Stimulated activated CD4-positive, alpha-beta T cell treated with anti-CD3 and anti-CD28 coated beads, Interleukin-4, amount 100 ng/mL, for 1 hour (primary cell): ENCODE measurements around the gene ATP2B2.

ENCODE experiments used
- DNase-seq: peaks from one replicate; pipeline ENCODE4 v3.0.0-alpha.2; 2020

The ATP2B2 gene

DNA sequence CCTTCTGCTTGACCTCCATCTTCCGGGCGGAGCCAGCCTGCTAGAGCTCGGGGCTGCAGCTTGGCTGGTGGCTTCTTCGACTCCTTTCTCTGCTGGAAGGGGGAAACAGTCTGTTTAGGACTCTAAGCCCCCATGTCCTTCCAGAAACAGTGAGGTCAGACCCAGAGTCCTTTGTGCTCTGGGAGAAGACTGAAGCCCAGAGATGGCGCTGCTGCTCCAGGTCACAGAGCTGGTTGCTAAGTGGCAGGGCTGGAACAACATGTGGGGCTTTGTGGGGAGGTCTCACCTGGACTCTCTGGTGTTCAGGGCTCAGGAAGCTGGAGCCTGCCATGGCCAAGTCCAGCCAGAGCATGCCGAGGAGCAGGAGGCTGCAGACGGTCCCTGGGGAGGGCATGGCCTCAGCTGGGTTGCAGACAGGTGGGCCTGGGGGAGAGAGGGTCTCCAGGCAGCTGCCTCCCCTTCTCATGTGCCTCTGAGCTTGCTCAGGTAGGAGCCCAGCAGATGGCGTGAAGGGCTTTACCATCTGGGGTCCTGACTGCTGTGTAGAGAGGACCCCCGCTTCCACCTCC lies 215.5 kb downstream of the ATP2B2 start:
- no peak for DNase-seq

DNA sequence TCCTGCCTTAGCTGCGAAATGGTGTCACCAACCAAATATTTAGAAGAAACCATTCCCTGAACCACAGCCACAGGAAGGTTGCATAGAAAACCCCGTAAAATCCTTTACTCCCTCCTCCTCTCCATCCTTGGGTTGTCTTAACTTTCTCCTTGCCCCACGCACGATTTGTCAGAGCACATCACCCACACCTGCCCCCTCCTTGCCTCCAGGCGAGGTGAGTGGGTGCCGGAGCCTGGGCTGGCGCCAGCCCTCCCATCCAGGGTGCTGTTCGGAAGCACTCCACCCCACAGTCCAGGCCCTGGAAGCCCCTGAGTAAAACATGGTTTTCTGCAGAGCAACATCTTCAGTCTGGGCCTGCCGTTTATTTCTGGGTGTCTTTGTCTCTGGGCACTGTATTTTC lies 216.3 kb downstream of the ATP2B2 start:
- no peak for DNase-seq

DNA sequence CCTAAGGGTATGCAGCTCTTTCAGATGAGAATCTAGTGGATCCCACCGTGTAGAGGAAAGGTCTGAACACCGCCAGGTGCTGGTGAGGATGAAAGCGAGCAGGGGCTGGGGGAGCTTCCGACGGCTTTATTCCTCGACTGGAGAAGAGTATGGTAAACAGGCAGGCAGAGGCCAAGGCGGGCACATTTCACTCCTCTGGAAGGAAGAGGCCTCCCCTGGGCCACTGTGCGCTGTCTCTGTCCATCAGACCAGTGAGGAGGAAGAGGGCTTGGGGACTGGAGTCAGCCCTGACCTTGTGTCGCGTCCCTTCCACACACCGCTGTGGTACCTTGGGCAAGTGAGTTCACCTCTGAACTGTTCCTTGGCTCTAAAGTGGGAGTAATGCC lies 216.8 kb downstream of the ATP2B2 start:
- DNase-seq, result no peak

DNA sequence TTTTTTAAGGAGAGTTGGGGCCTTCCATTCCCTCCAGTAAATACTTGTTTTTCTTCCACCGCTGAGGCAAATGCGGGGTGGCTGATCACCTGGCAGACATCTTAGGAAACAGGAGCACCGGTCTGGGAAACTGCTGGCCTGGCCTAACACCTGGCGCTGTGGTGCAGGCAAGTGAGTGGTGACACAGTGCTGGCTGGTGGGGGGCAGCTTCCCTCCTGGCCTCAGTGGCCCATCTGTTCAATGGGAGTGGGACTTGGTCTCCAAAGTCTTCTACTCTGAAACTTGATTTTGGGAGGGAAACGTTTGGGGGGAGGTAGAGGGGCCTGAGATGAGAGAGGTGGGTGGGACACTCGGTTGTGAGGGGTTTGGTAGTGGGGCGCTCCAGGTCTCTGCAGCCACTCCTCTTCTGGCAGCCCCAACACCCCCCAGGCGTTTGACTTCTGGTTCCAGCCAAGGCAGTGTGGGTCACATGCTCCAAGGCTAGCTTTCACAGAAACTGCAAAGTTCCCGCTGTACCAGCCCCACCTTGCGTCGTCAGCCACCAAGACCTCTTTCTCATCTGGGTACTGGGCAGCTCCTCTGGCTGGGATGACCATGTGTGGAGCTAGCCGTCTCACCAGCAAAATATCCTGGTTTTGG lies 217.3 kb downstream of the ATP2B2 start:
- DNase-seq, result no peak

DNA sequence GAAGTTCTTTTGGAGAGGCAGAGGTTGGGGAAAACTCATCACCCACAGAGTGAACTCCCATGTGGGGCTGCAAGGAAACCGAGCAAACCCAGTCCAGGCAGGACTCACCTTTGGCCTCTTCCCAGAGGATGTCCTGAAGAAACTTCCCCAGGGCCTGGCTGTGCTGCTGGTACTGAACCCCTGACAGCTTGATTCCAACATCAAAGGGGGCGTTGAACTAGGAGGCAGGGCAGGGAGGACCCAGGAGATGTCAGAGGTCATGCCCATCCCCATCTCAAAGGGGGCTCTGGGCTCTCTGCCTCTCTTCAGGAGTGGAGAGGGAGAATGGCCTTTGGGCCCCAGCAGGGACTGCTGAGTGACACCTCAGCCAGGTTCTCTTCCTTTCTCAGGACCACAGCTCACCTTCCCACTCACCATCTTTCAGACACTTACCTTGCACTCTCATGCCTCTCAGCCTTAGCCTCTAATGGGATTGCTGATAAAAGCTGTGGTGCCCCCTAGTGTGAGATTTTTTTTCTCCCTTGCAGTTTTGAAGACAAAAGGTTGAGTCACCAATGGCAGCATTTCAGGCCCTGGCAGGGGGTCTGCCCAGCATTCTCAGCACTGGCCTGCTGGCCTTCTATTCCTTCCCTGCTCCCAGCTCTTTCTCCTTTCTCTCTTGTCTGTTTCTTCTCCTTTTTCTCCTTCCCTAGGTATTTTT lies 218.6 kb downstream of the ATP2B2 start:
- no peak for DNase-seq

DNA sequence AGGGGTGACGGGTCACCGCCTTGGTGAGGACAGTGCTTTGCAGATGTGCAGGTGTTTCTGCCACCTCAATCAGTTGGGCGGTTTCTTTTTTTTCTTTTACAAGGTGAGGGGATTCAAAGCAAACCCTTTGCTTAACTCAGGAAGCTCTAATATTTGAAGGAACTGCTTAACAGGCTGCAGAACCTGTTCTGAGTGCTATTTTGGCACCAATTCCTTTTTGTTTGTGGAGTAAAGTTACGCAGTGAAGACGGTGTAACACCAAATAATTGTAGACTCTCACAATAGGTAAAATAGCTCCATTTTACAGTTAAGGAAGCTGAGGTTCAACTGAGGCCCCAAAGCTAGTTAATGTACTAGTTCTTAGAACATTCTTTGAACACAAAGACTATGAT lies 219.3 kb downstream of the ATP2B2 start:
- no peak for DNase-seq

DNA sequence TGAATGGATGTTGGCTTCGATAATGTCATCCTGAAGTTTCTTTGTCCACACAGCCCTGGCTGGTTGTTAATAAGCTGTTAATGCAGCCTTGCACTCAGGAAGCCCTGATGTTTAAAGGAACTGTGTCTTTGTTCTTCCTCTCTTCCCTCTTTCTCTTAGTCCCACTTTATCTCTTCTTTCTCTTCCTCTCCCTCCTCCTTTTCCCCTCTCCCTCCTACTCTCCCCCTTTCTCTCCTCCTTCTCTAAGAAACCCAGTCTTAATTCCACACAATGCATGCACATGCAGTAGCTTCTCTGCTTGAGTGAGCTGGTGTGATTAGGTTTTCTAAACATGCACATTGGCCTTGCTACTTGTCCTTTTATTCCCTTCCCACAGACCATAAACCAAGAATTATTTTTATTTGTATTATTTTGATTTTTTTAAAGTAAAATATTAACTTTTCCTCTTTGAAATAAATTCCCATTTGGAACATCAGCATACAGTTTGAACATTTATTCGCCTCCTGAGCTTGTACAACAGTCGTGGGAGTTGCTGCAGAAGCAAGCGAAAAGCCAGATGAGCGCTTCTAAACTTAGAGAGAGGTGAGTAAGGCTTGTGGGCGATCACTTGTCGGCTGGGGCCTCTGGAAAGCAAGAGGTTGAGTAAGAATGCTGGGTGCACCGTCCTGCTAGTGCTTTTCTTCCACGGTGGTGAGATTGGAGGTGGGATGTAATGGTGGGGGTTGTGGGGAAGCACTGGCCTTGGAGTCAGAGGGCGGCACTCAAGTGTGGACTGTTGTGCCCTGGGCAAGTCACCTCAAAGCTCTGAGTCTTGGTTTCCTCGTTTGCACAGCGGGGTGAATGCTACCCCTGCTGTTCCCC lies 219.9 kb downstream of the ATP2B2 start:
- DNase-seq, result no peak

DNA sequence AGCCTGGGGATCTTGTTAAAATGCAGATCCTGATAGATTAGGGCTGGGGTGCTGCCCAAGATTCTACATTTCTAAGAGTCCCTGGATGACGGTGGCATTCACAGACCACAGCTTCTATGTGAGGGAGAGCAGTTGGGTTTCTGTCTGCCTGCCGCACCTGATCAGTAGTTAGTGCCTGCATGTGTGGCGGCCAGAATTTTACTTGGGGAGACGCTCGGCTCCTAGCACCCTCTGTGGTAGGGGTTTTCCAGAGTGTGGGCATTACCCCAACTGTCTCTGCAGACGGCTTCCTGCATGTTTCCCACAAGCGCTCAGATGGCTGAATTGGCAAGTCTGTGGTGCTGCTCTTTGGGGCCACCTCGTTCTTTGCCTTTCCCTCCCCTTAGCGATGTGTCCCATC lies 220.9 kb downstream of the ATP2B2 start:
- DNase-seq, result peak; percentile 14

DNA sequence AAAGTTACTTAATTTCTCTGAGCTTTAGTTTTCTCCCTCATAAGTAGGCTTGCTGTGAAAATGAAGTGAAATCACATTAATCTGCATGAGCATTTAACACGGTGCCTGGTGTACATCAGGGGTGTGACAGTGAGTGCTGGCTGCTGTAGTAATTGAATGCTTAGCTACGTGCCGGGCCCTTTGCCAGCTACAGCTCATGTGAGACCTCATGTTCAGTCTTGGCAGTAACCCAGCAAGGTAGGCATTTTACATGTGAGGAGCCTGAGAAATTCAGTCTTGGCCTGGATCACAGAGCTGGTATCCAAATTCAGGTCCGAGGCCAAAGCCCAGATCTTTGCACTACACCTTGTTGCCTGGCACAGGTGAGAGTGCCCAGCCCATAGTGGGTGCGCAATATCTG lies 221.7 kb downstream of the ATP2B2 start:
- DNase-seq, result no peak

DNA sequence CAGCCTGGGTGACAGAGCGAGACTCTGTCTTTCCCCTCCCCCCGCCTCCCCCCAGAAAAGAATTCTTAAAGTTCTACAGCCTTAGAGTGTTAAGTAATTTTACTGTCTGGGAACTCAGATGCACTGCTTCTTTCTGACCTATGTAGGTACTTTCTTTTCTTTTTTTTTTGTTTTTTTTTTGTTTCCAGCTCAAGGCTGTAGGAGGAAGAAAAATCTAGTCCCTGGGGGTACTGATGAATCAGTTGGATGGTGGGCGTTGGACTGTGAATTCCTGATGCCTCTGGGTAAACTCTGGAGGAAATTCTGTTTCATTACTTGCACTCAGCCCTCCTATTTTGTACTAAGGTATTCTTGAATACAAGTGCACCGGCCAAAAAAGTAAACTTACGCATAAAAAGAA lies 223.4 kb downstream of the ATP2B2 start:
- no peak for DNase-seq

DNA sequence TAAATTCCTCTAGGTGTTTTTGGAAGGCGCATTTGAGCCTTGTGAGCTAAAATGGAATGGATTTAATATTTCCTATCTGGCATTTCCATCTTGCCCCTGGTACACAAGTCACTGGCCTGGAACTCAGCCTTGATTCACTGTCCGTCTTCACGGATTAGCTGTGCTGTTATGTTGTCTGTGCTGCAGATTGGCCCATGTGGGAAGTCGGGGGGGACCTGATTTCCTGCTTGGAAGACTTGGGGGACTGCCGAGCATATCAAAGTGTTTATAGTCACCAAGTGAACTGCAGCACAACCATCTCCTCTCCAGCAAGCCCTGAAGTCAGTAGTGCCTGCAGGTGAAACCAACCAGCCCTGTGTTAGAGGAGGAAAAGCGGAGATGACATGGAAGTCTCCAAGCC lies 224.8 kb downstream of the ATP2B2 start:
- DNase-seq, result no peak

DNA sequence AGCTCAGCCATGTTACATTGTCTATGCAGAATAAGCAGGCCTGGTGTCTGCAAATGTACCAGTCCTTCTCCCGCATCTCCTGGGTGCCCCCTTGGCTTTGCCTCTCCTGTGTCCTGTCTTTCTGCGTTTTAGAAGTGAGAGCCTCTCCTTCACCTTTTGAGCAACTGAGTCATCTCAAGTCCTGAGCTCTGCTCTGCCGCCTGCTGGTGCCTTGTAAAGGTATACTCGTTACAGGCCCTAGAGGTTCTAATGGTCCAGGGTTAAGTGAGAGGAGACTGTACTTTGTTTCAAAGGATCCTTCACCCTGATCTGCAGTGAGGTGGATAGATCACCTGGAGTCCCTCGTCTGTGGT lies 225.2 kb downstream of the ATP2B2 start:
- DNase-seq, result no peak

DNA sequence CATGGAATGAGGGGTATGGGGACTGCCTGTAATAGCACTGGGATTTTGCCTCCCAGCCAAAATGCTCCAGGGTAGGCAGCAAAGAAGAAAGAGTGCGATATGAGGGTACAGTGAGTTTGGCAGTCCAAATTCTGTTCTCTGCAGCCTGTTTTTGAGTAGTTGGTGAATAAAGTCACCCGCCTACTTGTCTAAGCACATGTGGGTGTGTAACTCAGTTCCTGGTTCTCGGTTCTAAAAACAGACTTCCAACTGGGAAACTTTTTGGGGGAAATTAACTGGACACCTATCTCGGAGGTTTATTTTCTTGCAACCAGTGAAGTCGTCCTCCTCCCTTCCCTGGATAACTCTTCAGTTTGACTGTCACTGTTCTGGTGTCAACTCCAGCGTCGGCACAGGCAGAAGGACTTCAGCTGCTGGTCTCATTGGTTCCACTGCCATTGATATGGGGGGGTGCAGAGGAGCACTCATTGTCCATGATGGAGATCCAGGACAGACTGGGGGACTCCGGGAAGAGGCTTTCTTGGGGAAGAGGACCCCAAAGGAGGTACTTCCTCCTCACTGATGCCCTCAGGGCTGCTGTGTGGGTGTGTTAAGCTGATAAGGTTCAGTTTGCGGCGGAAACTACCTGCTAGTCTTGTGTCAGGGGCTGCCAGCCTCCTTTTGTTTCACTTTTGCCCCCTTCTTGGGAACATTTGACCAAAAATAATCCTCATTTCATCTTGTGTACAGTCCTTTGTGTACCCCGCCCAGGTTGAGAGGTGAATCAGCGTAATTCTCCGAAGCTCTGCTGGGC lies 225.8 kb downstream of the ATP2B2 start:
- no peak for DNase-seq

DNA sequence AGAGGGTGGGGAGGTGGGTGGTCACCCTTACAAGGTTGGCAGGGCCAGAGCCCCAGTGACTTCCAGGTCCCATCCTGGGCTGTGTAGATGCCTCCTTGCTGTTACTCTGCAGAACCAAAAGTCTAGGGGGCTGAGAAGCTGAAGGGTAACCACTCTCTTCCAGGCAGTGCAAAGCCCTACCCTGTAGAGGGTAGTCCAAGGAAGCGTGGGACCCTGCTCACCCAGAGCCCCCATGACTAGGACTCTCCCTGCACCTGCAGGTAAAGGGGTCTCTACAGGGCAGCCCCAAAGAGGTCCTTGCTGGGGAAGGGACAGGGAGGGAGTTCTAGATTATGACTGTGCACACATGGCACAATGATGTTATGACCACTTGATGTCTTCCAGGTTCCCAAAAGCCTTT lies 226.9 kb downstream of the ATP2B2 start:
- DNase-seq, result no peak

DNA sequence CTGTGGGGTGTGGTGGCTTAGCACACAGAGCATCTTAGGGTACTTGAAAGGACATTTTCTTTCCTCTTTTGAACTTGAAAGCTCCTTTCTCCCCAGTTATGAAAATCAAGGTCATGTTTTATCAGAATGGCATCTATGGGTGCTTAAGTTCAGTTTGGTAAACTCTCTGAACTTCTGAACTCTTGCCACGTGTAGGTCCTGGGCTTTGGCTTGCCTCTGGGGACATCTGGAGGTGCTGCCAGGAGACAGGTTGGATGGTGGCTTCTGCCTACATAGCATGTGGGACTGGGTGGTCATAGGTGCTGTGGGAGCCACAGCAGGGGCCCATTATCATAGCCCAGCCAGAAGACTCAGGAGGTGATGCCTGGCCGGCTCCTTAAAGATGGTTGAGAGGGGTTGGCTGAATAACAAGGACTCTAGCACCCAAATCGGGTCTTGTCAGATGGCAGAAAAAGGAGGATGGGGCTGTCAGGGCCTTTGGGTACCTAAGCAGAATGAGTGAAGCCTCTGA lies 228.2 kb downstream of the ATP2B2 start:
- DNase-seq, result no peak

DNA sequence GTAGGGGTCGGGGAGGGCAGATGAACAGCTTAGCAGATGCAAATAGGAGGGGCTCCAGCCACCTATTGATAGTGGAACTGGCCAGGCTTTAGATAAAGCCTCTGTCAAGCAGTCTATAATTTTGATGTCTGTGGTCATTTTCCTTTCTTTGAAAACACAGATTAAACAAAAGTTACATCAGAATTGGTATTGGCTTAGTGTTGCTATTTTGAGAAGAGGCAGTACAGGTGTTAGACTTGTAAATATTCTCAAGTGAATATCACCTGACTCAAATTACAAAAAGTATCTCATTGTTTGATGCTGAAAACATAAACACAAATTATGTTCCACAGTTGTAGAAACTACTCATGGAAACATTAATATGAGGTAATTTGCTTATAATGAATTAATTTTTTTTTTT lies 230.8 kb downstream of the ATP2B2 start:
- DNase-seq, result no peak
